ENCODE results near the gene VIPR2.

The VIPR2 gene

DNA sequence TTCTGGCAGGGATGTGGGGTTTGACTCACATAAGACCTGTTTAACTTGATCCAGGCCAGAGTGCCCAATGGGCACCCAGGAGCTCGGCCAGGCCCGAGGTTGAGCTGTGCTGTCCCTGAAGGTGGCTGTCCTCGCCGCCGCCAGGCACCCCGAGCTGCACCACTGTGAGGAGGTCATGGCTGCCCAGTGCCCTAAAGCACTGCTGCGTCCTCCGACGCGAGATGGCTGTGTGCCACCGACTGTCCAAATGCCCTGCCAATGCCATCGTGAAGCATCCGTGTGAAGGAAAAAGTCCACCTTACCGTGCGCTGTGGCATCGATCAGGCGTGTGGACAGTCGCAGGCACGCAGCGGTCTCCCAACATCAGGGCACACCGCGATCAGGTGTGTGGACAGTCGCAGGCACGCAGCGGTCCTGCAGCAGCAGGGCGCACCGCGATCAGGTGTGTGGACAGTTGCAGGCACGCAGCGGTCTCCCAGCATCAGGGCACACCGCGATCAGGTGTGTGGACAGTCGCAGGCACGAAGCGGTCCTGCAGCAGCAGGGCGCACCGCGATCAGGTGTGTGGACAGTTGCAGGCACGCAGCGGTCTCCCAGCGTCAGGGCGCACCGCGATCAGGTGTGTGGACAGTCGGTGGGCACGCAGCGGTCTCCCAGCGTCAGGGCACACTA is 120.3 kb downstream of the VIPR2 start:
- no peak for DNase-seq (ENCODE audit: low read depth)

DNA sequence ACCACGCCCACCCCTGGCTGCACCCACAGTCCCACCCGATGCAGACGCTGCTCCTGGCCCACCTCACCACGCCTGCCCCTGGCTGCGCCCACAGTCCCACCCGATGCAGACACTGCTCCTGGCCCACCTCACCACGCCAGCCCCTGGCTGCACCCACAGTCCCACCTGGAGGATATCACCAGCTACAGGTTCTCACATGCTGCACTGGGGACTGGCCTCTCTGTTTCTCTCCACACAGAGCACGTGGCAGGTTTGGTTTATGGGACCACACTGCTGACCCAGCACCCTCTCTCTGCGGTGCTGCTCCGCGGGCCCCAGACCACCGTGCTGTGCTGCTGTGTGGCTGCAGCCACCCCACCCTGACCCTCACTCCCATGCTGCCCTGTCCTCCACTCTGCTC is 120.9 kb downstream of the VIPR2 start:
- DNase-seq (ENCODE audit: low read depth): no peak

DNA sequence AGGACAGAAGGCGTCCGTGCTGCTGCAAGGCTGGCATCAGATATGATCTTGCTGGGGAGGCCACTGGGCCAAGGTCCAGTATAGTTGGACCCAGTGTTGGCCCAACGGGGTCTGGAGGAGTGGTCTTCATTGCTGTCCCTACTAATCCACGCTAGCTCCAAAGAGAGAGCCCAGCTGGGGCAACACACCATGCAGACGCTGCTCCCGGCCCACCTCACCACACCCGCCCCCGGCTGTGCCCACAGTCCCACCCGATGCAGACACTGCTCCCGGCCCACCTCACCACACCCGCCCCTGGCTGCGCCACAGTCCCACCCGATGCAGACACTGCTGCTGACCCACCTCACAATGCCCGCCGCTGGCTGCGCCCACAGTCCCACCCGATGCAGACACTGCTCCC is 121.5 kb downstream of the VIPR2 start:
- no peak for DNase-seq (ENCODE audit: low read depth)

DNA sequence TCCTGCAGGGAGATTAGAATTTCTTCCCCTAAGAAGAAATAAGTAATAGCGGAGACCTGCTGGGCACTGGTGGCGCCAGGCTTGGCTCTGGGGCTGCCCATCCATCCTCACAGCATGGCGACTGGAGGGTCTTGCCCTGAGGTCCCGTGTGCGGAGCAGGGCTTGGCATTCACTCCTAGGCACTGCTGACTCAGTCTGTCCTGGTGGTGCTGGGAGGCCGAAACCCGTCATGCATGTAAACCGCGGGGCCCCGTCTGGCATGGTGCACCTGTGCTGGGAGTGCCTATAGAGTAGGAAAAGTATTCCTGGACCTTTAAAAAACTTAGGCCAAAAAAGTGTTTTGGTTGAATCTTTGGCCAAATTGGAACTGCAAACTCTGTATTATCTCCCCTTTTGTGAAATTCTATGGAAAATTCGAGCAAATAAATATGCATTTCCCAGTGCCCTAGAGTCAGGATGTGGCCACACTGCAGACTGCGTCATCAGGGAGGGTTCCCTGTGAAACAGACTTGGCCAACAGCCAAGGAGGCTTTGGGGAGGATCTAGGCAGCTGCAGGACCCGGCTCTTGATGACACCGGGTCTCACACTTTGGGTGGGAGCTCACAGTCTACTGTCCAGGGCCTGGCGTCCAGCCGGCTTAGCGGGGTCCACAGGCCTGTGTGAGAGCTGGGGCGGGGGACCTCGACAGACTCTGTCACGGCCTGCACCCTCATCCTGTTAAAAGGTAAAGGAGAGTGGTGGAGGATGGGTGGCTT is 122.3 kb downstream of the VIPR2 start:
- no peak for DNase-seq (ENCODE audit: low read depth)

DNA sequence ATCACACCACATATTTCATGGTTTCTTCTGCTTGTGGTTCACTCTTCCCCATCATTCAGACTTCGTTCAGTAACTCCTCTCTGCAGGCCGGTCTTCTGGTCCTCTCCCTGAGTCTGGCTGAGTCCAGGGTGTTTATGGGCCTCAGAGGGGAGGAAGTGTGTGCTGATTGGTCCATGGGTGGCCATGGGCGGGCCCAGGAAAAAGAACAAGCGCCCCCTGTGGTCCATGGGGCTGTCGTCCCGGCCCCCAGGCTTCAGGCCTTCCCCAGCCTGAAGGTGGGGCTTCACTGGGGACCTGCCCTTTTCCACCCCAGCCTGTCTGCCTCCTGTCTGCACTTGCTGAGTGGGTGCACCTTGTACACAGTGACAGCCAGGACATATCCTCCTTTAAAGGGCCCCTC is 123.7 kb downstream of the VIPR2 start:
- DNase-seq (ENCODE audit: low read depth): no peak

DNA sequence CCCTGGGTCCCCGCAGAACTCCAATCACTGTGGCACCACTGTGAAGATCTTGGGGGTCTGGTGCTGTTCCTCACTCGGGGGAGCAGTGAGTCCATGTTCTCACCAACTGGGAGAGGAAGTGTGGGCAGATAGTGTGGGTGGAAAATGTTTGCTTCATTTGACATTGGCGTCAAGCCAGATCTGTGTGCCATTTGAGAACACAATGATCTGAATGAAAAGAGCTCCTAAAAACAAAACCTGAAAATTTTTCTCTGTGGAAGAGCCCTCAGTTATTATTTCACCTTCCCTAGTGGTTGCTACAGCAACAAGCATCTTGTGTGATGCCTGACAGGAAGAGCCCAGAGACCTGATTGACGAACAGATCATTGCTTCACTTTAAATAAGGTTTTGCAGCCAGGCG is 125.6 kb downstream of the VIPR2 start:
- DNase-seq (ENCODE audit: low read depth): no peak

DNA sequence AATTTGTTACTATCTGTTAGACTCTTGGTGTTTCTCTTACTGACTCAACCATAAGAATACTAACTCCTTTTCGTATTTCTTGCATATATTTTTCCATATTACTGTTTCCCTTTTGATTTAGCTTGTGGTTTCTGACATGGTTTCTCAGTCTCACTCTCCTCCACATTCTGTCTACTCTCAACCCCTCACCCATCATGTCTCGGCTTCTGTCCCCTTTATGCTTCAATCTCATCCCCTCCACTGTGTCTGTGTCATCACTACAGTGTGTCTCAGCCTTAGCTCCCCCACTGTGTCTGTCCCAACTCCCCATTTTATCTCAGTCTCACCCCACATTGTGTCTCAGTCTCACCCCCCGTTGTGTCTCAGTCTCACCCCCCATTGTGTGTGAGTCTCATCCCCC is 126.9 kb downstream of the VIPR2 start:
- no peak for DNase-seq (ENCODE audit: low read depth)

DNA sequence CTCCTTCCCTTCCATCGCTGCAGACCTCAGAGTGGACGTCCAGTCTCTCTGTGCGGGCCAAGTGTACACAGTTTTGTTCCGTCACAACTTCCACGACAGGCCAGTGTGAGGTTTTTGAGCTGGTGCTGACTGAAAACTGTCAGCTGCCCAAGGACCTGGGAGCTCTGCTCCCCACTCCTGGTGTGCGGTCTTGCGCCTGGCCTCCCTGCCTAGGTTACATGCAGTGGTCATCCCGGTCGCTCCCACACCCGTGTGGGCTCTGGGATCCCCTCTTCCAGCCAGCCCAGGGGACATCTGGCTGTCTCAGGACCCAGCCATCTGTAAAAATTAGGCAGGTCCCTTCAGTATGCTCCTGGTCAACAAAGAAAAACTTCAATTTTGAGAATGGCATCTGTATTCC is 127.5 kb downstream of the VIPR2 start:
- no peak for DNase-seq (ENCODE audit: low read depth)

DNA sequence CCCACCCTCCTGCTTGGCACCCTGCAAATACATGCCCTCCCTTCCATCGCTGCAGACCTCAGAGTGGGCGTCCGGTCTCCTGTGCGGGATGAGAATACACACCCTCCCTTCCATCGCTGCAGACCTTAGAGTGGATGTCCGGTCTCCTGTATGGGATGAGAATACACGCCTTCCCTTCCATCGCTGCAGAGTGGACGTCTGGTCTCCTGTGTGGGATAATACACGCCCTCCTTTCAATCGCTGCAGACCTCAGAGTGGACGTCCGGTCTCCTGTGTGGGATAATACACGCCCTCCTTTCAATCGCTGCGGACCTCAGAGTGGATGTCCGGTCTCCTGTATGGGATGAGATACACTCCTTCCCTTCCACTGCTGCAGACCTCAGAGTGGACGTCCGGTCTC is 128.1 kb downstream of the VIPR2 start:
- no peak for DNase-seq (ENCODE audit: low read depth)

DNA sequence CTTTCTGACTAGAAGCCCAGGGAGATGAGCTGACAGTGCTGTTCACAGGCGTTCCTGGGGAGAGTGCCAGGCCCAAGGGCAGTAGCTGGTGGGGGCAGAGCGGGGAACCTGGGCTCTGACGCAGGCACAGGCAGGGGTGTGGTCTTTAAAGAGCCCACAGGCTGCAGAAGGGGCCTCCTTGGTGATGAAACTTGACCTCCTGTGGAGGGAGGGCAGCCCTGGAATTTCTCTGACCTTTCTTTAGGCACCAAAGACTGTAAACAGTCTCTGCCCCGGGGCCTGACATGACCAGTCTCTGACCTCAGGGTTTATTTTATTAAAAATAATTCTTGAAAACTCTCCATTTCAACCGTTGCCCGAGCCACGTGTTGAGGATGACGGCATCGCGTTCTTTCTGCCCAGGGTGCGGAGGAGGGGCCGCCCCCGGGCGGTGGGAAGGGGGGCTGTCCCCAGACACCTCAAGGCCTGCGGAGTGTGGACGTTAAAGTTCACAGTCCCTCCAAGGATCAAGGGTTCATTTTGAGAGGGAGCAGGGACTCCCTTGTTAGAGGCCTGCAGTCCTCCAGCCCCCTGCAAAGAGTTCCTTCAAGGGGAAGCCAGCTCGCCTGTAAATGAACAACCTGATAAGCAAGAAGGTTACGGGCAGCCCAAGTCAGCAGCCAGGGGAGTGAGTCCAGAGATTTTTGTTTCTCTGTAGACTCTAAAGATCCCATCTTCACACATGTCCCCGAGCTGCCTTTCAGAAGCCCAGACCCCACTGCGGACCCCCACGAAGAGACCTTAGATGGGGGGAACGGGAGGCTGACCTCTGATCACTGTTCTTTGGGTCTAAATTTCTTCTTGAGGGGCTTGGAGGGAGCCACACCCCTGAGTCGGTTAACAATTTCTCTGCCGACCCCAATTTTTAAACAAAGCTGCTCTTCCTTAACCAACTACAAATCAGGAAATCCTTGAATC is 128.9 kb downstream of the VIPR2 start:
- no peak for DNase-seq (ENCODE audit: low read depth)

DNA sequence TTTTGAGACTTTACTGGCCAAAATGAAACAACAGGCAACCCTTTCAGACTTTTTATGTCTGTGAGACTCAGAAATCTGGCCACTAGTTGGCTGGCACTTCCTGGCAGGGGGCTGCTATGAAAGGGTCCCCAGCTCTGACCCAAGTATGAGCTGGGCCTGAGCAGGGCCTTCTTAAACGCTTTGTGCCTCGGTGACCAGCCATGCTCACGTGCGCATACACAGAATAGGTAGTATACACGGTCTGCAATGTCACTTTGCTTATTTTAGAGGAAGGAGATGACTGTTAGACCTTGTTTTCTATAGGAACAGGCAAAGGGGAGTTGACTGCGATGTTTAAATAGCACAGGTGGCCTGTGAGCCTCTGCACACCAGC is 129.6 kb downstream of the VIPR2 start:
- no peak for DNase-seq (ENCODE audit: low read depth)

DNA sequence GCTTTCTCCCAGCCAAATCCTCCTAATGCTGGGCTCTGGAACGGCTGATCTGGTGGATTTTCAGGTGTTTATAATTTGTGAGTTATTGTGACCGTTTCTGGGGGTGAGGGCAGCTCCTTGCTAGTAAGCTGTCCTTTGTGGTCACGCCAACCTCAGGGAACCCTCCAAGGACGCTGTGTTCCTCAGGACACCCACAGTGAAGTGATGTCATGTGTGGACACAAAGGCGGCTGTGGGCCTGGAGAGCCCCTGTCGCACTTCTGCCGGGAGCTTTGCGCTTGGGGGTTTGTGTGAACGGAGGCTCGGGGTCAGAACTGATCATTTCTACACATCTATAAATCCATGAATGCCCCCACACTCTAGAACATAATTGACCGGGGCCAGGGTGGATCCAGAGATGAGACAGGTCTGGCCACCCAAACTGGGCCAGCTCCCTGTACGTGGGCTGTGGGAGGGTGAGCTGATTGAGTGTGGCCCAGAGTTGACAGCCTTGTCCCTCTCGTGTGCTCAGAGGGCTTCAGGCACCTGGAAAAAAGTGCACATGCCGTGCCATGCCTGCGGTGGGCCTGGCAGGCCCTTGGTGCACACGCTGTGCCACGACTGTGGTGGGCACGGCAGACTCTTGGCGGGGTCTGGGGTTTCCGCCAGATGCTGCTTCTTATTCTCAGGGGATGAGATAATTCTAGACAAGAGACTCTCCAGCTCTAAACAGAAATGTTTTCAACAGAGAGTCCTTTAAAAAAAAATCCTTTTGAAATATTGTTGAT is 130.2 kb downstream of the VIPR2 start:
- no peak for DNase-seq (ENCODE audit: low read depth)

DNA sequence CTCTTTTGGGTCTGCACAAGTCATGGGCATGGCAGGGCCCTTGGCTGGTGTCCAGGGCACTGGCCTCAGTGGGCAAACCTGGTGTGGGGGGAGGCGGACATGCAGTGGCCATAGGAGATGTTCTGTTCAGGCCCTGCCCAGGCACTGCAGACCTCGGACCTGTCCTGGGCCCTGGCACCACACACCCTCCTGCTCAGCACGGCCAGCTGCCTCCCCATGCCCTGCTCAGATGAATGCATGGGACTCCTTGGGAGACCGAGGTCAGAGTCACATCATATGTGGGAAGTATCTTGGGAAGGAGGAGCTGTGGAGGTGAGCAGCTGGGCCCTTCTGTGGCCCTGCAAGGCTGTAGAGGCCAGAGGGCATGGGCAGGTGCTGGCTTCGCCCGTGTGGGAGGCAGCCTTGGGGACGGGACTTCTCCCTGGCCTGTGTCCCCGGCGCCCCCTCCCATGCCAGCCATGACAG is 130.8 kb downstream of the VIPR2 start:
- DNase-seq (ENCODE audit: low read depth): no peak

DNA sequence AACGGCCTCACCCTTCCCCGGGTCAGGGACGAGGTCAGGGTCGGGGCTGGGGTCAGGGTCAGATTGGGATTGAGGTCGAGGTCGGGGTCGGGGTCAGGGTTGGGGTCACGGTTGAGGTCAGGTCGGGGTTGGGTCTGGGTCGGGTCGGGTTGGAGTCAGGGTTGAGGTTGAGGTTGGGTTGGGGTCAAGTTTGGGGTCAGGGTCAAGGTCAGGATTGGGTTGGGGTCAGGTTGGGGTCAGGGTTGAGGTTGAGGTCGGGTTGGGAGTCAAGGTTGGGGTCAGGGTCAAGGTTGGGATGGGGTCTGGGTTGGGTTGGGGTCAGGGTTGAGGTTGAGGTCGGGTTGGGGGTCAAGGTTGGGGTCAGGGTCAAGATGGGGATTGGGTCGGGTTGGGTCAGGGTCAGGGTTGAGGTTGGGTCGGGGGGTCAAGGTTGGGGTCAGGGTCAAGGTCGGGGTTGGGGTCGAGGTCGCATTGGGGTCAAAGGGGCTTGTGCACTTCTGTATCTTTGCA is 131.4 kb downstream of the VIPR2 start:
- no peak for DNase-seq (ENCODE audit: low read depth)

DNA sequence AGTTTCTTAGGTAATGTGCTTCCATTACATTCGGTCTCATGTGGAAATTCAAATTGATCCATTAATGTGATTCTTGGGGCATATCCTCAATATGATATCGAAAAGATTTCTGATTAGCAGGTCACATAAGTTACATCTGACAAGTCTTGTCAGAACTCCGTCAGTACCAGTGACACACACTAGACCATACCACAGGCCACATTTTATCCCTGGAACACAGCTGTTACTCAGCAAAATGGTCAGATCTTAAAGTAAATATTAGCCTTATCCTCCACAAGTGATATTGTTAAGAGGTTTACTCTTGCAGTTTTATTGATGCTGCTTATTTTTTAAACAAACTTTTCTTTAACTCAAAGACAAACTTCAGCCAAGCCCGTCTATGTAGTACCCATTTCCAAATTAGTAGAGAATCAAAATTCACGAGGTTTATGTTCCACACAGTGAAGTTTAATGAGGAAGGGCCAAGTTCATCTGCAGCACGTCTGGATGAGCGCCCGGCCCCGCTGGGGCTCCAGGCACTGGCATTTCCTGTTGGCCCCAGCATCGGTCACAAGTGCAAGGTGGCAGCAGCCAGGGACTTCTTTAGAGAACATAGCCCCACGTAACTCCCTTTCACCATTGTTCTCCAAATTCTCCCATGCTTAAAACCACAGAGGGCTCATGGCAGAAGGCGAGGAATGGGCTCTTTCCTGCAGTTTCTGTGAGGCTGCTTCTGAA is 132.2 kb downstream of the VIPR2 start:
- no peak for DNase-seq (ENCODE audit: low read depth)

DNA sequence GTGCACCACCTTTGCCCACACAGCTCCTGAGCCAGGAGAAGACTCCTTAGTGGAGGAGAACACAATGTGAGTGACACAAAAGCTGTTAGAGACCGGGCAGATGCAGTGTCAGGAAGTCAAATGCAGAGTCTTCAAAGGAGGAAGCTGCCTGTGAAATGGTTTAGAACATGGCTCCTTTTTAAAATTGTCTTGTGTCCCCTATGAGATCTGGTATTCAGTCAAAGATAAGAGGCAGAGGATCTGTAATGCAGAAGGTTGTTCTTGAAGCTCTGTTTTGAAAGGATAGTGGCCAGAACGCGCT is 133.0 kb downstream of the VIPR2 start:
- DNase-seq (ENCODE audit: low read depth): no peak

DNA sequence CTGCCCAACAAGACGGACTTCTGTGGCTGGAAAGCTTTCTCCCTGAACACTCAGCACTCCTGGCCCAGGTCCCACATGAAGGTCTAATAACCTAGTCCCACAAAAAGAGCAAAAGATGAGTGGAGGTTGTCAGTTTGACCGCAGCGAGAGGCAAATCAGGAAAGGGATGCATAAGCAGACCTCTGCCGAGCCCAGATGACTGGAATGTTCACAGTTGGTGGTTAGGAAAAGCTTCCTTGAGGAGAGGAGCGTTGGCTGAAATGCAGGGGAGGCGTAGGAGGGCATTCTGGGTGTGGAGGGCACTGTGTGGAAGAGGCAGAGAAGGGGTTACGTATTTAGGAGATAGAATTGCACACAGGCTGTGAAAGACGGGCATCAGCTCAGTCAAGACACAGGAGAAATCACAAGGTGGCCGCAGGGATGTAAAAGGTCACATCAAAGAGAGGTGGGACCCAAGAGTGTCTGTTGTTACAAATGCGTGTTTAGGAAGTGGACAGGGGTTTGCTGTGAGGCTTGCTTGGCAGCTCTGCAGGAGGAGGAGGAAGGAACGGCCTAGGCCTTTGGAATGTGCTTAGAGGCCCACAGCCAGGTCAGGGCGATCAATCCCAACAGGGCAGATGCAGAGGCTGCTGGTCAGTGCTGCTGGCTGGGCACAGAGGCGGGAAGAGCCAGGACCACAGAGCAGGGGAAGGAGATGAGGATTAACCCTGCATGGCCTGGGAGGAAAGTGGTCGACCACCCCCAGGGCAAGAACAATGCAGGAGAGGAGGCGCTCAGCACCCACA is 133.5 kb downstream of the VIPR2 start:
- no peak for DNase-seq (ENCODE audit: low read depth)

DNA sequence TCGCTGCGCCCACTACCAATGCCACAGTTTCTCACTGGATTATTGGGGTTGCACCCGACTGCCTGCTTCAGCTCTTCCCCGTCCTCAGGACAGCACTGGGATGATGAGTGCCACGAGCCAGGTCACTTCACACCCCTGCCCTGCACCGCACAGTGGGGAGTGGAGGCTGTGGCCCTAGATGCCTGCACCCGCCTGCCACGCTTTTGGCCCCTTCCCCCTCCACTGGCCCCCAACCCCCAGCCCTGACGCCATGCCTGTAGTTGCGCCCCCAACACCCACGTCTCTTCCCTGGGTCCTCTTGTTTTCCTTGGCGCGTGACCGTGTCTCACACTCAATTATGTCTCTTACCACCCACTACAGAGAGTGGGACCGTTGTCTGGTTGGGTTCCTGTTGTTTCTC is 134.3 kb downstream of the VIPR2 start:
- no peak for DNase-seq (ENCODE audit: low read depth)

DNA sequence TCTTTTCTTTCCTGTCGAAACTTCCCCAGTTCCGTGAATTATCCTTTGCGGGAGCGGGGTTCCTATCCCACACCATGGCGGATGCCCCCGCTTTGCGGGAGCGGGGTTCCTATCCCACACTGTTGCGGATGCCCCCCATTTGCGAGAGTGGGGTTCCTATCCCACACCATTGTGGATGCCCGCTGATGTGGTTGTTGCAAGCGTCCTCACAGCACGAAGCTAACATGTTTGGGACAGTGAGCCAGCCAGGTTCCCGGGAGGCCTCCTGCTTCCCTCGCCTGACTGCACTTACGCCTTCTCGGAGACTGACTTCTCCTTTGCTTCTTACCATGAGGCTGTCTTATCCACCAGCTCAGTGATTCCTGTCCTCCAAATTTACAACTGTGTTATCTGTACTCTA is 134.7 kb downstream of the VIPR2 start:
- no peak for DNase-seq (ENCODE audit: low read depth)

DNA sequence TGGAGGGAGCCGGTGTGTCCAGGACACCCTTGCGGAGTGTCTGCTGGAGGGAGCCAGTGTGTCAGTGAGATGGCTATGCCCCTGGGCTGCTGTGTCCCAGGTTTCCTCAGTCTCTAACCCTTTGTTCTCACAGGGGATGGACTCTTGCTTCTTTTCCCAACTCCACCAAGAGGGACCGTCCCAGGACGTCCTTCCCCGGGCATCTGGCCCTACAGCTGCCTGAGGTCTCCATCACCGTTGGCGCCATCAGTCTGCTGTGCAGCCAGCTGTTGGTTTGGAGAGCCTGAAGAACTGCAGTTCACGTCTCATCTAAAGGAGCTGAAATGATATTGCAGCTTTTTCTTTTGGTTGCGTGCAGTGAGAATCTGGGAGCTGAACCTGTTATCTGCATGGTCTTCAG is 136.2 kb downstream of the VIPR2 start:
- no peak for DNase-seq (ENCODE audit: low read depth)

DNA sequence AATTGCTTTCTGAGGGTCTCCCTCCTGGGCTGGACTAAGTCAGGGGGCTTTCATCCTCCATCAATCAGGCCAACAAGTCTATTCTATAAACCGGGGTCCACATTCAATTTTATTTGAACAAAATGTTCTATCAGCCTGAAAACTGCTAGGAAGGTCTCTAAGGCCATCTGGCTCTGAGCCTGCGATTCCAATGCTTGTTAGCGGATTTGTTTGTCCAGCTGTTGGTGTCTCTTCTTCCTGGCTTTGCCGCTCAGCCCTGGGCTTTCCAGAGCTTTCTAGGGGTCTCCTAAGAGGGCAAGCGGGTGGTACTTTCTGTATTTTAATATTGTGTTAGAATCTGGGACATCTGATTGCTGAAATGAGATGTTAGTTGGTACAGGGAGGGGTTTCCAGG is 136.7 kb downstream of the VIPR2 start:
- no peak for DNase-seq (ENCODE audit: low read depth)
